GM18951 (cell line): ENCODE results near the gene DOCK10.
"Not testable (repeated sequence)": the region's sequence is repeated elsewhere in the genome, so short reads cannot be mapped to it uniquely, and the experiment has no call there.

Experiments
- POLR2A ChIP-seq: IDR thresholded peaks from 4 replicates; pipeline ENCODE4 v1.6.1; 2011; ENCODE audit warnings: mild to moderate bottlenecking; ENCODE audit not compliant: insufficient read length, insufficient read depth; ENCODE audit errors: extremely low read depth
- in situ Hi-C: fragments of 300-500 bp; cut with MboI; formaldehyde crosslinking; loops from one replicate; pipeline ENCODE4 v1.12.0; 2022; ENCODE audit warnings: low sequenced_read_pairs, mixed read lengths, inconsistent platforms; ENCODE audit not compliant: unreplicated experiment

The DOCK10 gene

GRCh38 chr2:224947566-224947965, 94.7 kb downstream of the DOCK10 start:
- no peak for TF ChIP-seq POLR2A
- in situ Hi-C loops = no loop called here

- peak; percentile 31 for TF ChIP-seq POLR2A
- in situ Hi-C loops = no loop called here
These were observed 95.4 kb downstream of the DOCK10 start for GRCh38 chr2:224946895-224947294.

GRCh38 chr2:224944707-224945547, 97.3 kb downstream of the DOCK10 start:
- in situ Hi-C loops = no loop called here
- TF ChIP-seq POLR2A = no peak

GRCh38 chr2:224943601-224944041, 98.6 kb downstream of the DOCK10 start:
- in situ Hi-C loops = not testable (repeated sequence)

GRCh38 chr2:224941960-224942359, 100.3 kb downstream of the DOCK10 start:
- in situ Hi-C loops = no loop called here
- no peak for TF ChIP-seq POLR2A

- in situ Hi-C loops = no loop called here
- TF ChIP-seq POLR2A = no peak
These were observed 101.7 kb downstream of the DOCK10 start for GRCh38 chr2:224940618-224941017.

- no peak for TF ChIP-seq POLR2A
- in situ Hi-C loops = no loop called here
These were observed 103.6 kb downstream of the DOCK10 start for GRCh38 chr2:224938651-224939182.

- no peak for TF ChIP-seq POLR2A
- in situ Hi-C loops = no loop called here
These were observed 104.4 kb downstream of the DOCK10 start for GRCh38 chr2:224937887-224938286.

GRCh38 chr2:224934526-224935188, 107.6 kb downstream of the DOCK10 start:
- in situ Hi-C loops = no loop called here
- TF ChIP-seq POLR2A = no peak

GRCh38 chr2:224933431-224933830, 108.8 kb downstream of the DOCK10 start:
- in situ Hi-C loops = no loop called here
- TF ChIP-seq POLR2A = no peak

GRCh38 chr2:224932522-224932921, 109.7 kb downstream of the DOCK10 start:
- TF ChIP-seq POLR2A = no peak
- in situ Hi-C loops = no loop called here

GRCh38 chr2:224931956-224932355, 110.3 kb downstream of the DOCK10 start:
- TF ChIP-seq POLR2A = no peak
- in situ Hi-C loops = no loop called here

GRCh38 chr2:224930990-224931389, 111.3 kb downstream of the DOCK10 start:
- no peak for TF ChIP-seq POLR2A
- in situ Hi-C loops = no loop called here

- TF ChIP-seq POLR2A = no peak
- in situ Hi-C loops = no loop called here
These were observed 112.1 kb downstream of the DOCK10 start for GRCh38 chr2:224930124-224930523.

GRCh38 chr2:224929512-224929911, 112.8 kb downstream of the DOCK10 start:
- in situ Hi-C loops = no loop called here
- no peak for TF ChIP-seq POLR2A
